HG02798 (cell line): ENCODE measurements around the gene HS2ST1.

Source experiments
- ATAC-seq: cut with Tn5 transposase; IDR thresholded peaks from one replicate; pipeline ENCODE4 v1.9.1; 2021; ENCODE audit warnings: mild to moderate bottlenecking; ENCODE audit not compliant: unreplicated experiment, poor library complexity

HS2ST1 gene

GRCh38 chr1:87100271-87100670 is 185.8 kb downstream of the HS2ST1 start:
- no peak for ATAC-seq

- no peak for ATAC-seq
Observed at GRCh38 chr1:87103074-87103473, 188.6 kb downstream of the HS2ST1 start.

DNA sequence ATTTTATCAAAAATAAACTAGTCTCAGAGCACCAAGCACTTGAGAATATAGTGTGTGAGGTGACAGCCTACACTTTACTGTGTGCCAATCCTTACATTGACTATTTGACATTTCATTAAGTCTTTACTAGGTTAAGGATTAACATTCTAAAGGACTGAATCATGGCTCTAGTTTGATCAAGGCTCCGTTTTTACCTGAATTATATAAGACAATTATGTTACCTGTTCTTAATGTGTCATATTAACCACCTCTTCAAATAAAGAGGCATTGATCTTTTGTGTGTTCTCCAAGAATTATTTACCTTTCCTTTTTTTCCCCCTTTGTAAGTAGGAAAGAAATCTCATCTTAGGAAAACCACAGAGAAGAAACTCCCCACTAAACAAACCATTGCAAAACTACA is 189.7 kb downstream of the HS2ST1 start:
- no peak for ATAC-seq

- no peak for ATAC-seq
Observed at GRCh38 chr1:87104945-87105344, 190.5 kb downstream of the HS2ST1 start.

DNA sequence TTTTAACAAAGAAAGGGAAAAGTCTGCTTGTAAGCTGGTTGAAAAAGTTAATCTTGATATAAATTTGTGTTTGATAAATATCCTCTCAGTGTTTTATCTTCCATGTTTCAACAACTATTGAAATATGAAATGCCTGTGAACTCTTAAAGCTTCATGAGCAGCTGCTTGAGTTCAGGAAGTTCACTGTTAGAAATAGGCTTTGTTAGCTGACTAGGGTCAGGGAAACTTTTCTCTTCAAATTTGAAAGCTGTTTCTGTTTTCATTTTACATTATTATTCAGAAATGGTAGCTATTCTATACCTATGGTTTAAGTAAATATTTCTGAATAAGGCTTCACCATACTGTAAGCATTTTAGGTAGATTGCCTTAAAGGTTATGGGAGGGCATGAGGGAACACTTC is 191.7 kb downstream of the HS2ST1 start:
- ATAC-seq: no peak

- ATAC-seq: no peak
Observed at GRCh38 chr1:87106867-87107266, 192.4 kb downstream of the HS2ST1 start.

DNA sequence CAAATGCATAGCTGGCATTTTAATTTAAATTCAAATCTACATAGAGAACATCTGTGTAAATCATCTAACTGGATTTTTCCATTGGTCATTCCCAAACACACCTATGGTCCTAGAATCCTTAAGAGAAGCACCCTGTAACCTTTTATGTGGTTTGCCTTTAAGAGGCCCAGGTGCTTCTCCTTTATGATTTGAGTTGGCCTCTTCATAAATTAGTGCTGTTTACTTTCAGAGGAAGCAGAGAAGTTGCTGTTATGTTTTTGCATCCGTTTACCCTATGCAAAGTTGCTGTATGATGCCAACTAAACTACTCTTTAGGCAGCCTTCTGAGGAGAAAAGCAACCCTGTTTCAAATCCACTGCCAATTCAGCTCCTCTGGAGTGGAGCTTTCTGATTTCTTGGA is 193.8 kb downstream of the HS2ST1 start:
- no peak for ATAC-seq

GRCh38 chr1:87108814-87109411 is 194.5 kb downstream of the HS2ST1 start:
- no peak for ATAC-seq

- ATAC-seq: no peak
Observed at GRCh38 chr1:87111659-87112371, 197.4 kb downstream of the HS2ST1 start.

DNA sequence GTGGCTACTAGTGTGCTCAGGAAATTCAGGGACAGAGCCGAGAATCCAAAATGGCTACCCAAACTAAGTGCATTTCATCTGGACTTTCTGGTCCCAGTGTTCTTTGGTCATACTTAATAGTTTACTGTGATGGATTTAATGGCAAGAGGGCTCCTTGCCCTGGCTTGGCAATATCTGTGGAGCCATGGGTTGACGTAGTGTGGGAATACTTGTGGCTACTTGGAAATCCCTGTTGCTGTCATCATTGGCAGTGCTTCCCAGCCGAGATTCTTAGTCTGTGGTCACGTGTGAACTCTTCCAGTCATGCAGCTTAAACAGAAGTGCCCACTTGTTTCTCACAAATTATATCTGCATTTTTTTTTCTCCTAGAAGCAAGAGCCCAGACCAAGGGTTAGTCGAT is 198.9 kb downstream of the HS2ST1 start:
- ATAC-seq: no peak

GRCh38 chr1:87115317-87115890 is 201.0 kb downstream of the HS2ST1 start:
- no peak for ATAC-seq

GRCh38 chr1:87115891-87116290 is 201.5 kb downstream of the HS2ST1 start:
- ATAC-seq: no peak

GRCh38 chr1:87117761-87118368 is 203.4 kb downstream of the HS2ST1 start:
- ATAC-seq: no peak

GRCh38 chr1:87119541-87120140 is 205.2 kb downstream of the HS2ST1 start:
- ATAC-seq: no peak

DNA sequence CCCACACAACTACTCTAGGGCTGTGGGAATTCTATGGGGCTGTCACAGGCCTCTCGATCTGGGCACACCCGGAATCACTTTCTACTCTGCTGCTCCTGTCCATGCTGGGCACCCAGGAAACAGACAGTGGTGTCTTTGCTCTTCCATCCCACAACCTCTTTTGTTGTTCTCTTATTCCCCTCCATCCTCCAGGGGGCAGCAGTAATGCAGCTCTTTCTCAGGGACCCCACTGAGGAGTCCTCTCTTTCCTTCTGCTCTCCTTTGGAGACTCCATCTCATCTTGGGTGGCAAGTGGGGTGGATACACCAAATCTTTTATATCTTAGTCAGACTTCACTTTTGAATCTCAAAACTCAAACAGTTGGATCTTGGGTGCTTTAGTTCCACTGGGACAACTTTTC is 206.3 kb downstream of the HS2ST1 start:
- ATAC-seq: no peak

GRCh38 chr1:87121711-87122163 is 207.3 kb downstream of the HS2ST1 start:
- no peak for ATAC-seq

- ATAC-seq: no peak
Observed at GRCh38 chr1:87122243-87122642, 207.8 kb downstream of the HS2ST1 start.

DNA sequence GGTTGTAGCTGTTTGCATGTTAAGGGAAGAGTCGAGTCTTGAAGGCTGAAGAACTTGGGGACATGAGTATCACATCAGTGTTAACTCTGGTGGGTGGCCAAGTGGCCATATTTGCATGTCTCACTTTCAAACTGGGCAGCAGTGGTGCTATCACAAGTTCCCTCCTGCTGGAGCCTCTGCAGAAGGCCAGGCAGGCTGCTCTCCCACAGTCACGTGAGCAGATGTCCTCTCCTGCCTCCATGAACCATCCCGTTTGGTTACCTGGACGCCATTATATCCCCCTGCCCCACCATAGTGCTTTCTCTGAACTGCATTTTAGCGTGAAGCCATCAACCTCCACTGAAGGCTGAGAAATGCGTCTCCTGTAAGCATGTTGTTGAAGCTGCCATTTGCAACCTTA is 209.2 kb downstream of the HS2ST1 start:
- ATAC-seq: peak; percentile 45

GRCh38 chr1:87126886-87127505 is 212.6 kb downstream of the HS2ST1 start:
- no peak for ATAC-seq

- ATAC-seq: no peak
Observed at GRCh38 chr1:87127581-87127980, 213.1 kb downstream of the HS2ST1 start.

- ATAC-seq: no peak
Observed at GRCh38 chr1:87129038-87129437, 214.6 kb downstream of the HS2ST1 start.
